Rectal smooth muscle tissue (tissue), 1 donor: ENCODE data around the gene ZFP1.
A peak's percentile ranks its signal among the peaks of the same experiment; 100 is the strongest.

Source experiments
- H3K27ac ChIP-seq: one replicate; pipeline ENCODE4 v1.7.0; 2013; ENCODE audit warnings: low read depth, low read length, inconsistent platforms
- H3K27me3 ChIP-seq: one replicate; pipeline ENCODE4 v1.7.0; 2013; ENCODE audit warnings: low read length; ENCODE audit not compliant: control insufficient read depth, insufficient read depth
- H3K36me3 ChIP-seq: one replicate; pipeline ENCODE4 v1.7.0; 2013; ENCODE audit warnings: low read length; ENCODE audit not compliant: control insufficient read depth, insufficient read depth
- H3K4me1 ChIP-seq: one replicate; pipeline ENCODE4 v1.7.0; 2013; ENCODE audit warnings: low read length; ENCODE audit not compliant: control insufficient read depth, insufficient read depth
- H3K4me3 ChIP-seq: one replicate; pipeline ENCODE4 v1.7.0; 2013; ENCODE audit warnings: low read length
- H3K9ac ChIP-seq: one replicate; pipeline ENCODE4 v1.7.0; 2013; ENCODE audit warnings: low read length

The ZFP1 gene

DNA sequence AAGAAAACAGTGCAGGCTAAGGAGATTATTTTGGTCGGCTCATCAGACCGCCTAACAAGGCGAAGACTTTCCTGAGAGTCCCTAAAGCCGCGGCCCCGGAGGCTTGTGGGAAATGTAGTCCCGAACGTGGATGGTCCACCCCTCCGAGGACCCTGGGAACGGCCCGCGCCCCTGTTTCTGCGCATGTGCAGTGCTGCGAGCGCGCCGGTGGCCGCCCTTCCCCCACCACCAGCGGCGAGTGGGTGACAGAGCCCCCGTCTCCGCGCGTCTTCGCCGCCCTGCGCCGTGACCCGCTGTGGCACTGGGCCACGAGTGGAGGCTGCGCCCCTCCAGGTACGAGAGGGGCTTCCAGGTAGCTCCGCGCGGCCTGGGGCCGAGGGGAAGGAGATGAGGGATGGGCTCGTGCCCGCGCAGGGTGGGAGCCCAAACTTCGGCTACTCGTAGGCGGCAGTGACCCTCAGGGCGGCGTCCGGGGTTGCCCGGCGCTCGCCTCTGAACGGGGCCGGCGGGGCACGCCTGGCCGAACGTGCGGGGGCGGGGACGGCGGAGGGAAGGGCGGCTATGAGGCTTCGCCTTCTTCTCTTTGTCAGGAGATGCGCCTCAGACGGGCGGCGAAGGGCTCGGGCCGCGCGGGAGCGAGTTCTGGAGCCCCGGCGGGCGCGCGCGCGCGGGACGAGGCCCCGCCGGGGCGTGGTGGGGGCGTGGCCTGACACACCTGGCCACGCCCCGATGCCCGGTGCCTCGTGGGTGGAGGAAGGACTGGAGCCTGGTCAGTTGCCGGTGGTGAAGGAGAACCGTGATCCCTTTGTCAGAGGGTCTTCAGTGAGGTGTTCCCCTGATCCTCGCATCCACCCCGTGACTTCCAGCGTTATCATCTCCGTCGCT is at the start of gene ZFP1:
Gene ZFP1 (plus strand): TSS at position 214 of the 885 bp plus-strand sequence. CDS start 4,428 bp downstream, outside the sequence.
- H3K27ac ChIP-seq = peak within 1 kb of the TSS; percentile 99
- peak within 1 kb of the TSS; percentile 90 for H3K9ac ChIP-seq
- peak within 1 kb of the TSS; percentile 99 for H3K4me3 ChIP-seq
- no peaks in the 10 kb centered on the region for H3K27me3 ChIP-seq
- H3K36me3 ChIP-seq = peaks cover 3% of the 10 kb centered on the region
- H3K4me1 ChIP-seq = no peaks in the 10 kb centered on the region

GRCh38 chr16:75099075-75099667 is 49.2 kb upstream of the ZFP1 start:
- Histone ChIP-seq H3K36me3 (no peaks in the 10 kb centered on the region), H3K27ac (no peak overlapping the region), H3K4me1 (peaks cover 15% of the 10 kb centered on the region), H3K9ac (no peak overlapping the region), H3K27me3 (no peaks in the 10 kb centered on the region), H3K4me3 (no peak overlapping the region)

GRCh38 chr16:75099738-75100602 is 48.4 kb upstream of the ZFP1 start:
- peaks cover 23% of the 10 kb centered on the region for H3K4me1 ChIP-seq
- no peak overlapping the region for H3K4me3 ChIP-seq
- H3K27ac ChIP-seq = peak overlapping the region; percentile 10

DNA sequence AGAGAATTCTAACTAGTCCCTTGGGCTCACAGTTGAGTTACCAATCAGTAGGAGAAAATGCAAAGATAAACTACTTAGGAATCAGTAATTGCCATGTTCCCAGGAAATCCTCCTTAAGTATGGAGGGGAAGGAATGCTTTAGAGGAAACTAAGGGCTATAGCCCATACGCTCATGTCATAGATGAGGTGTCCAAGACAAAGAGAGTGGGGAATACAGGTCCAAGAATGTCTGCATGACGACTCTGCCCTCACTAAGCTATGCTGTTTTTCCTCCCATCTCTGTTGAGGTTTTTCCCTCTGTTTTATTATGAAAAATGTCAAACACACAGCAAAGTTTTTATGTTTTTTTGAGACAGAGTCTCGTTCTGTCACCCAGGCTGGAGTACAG is 47.7 kb upstream of the ZFP1 start:
- H3K4me3 ChIP-seq = no peak overlapping the region
- no peaks in the 10 kb centered on the region for H3K27me3 ChIP-seq
- H3K36me3 ChIP-seq = no peaks in the 10 kb centered on the region
- H3K27ac ChIP-seq = no peak overlapping the region
- H3K9ac ChIP-seq = no peak overlapping the region
- H3K4me1 ChIP-seq = peaks cover 29% of the 10 kb centered on the region

More at GRCh38 chr16:75099738-75100602, 48.4 kb upstream of the ZFP1 start:
- Histone ChIP-seq H3K9ac (no peak overlapping the region), H3K27me3 (no peaks in the 10 kb centered on the region), H3K36me3 (no peaks in the 10 kb centered on the region)

DNA sequence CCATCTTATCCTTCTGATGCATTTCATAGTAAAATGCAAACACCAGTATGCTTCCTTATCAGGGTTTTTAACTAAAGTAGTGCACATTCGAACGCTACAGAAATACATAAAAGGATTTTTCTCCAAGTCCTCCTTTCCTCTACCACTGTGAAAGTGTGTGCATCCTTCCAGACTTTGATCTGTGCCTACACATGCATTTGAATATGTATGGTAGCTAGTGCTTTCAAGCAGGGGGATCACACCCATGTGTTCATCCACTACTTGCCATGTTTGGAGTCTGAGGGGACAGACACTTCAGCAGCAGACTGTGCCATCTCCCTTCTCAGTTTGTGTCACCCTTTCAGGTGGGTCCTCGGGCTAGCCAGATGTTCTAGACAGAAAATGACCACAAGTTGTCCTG is 46.7 kb upstream of the ZFP1 start:
- Histone ChIP-seq H3K27me3 (no peaks in the 10 kb centered on the region), H3K4me3 (no peak overlapping the region), H3K9ac (no peak overlapping the region), H3K36me3 (no peaks in the 10 kb centered on the region), H3K27ac (no peak overlapping the region), H3K4me1 (peaks cover 39% of the 10 kb centered on the region)

DNA sequence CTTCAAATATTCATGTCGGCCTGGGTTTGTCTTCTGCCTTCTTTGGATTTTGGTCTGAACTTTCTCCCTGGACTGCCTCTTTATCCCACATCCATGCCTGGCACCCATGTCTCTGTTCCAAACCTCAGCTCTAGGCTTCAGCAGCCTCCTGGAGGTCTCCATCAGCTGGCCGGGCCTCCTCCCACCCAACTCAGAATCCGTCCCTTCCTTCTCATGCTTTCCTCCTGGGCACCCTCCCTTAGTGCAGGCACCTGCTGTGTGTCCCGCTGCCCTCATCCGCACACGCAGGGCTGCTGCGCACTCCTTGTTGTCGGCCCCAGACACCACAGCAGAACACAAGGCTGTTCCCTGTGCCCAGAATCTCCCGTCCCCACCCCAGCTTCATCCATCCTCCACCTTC is 45.7 kb upstream of the ZFP1 start:
- no peaks in the 10 kb centered on the region for H3K27me3 ChIP-seq
- H3K36me3 ChIP-seq = no peaks in the 10 kb centered on the region
- H3K9ac ChIP-seq = no peak overlapping the region
- peaks cover 46% of the 10 kb centered on the region for H3K4me1 ChIP-seq
- H3K4me3 ChIP-seq = no peak overlapping the region
- no peak overlapping the region for H3K27ac ChIP-seq

- H3K4me1 ChIP-seq = peaks cover 48% of the 10 kb centered on the region
- no peaks in the 10 kb centered on the region for H3K27me3 ChIP-seq
- H3K27ac ChIP-seq = peak overlapping the region; percentile 95
- no peak overlapping the region for H3K9ac ChIP-seq
- H3K4me3 ChIP-seq = no peak overlapping the region
- no peaks in the 10 kb centered on the region for H3K36me3 ChIP-seq
Measured at GRCh38 chr16:75103994-75104393, 44.3 kb upstream of the ZFP1 start.

GRCh38 chr16:75104836-75105235 is 43.5 kb upstream of the ZFP1 start:
- peak overlapping the region; percentile 95 for H3K27ac ChIP-seq
- no peaks in the 10 kb centered on the region for H3K27me3 ChIP-seq
- no peaks in the 10 kb centered on the region for H3K36me3 ChIP-seq
- H3K4me1 ChIP-seq = peaks cover 54% of the 10 kb centered on the region
- H3K4me3 ChIP-seq = no peak overlapping the region
- no peak overlapping the region for H3K9ac ChIP-seq

- no peaks in the 10 kb centered on the region for H3K27me3 ChIP-seq
- no peak overlapping the region for H3K4me3 ChIP-seq
- no peak overlapping the region for H3K9ac ChIP-seq
- H3K36me3 ChIP-seq = no peaks in the 10 kb centered on the region
- peaks cover 60% of the 10 kb centered on the region for H3K4me1 ChIP-seq
- peak overlapping the region; percentile 95 for H3K27ac ChIP-seq
Measured at GRCh38 chr16:75105306-75106061, 42.8 kb upstream of the ZFP1 start.

- H3K36me3 ChIP-seq = no peaks in the 10 kb centered on the region
- no peaks in the 10 kb centered on the region for H3K27me3 ChIP-seq
- H3K4me1 ChIP-seq = peaks cover 69% of the 10 kb centered on the region
- peak overlapping the region; percentile 95 for H3K27ac ChIP-seq
- no peak overlapping the region for H3K9ac ChIP-seq
- H3K4me3 ChIP-seq = no peak overlapping the region
Measured at GRCh38 chr16:75106351-75107274, 41.7 kb upstream of the ZFP1 start.

- H3K27ac ChIP-seq = peak overlapping the region; percentile 95
- H3K9ac ChIP-seq = no peak overlapping the region
- H3K36me3 ChIP-seq = no peaks in the 10 kb centered on the region
- H3K4me1 ChIP-seq = peaks cover 71% of the 10 kb centered on the region
- H3K4me3 ChIP-seq = no peak overlapping the region
- peaks cover 2% of the 10 kb centered on the region for H3K27me3 ChIP-seq
Measured at GRCh38 chr16:75107505-75107904, 40.8 kb upstream of the ZFP1 start.
